Spinal cord (tissue), 10 donors: ENCODE results near the gene SCRT2. TPM values are rescaled to one million over a fixed set of nuclear protein-coding genes. Genes with fewer than 3 reads are reported as not detected.

Source experiments
- DNase-seq, 6 donors: peaks; one replicate each; pipeline versions ENCODE4 v3.0.0 to v3.0.0-alpha.2; 2013 to 2015; ENCODE audit warnings: low spot score in 6 of 6, low read depth in 4 of 6
- H3K27ac ChIP-seq: one replicate; pipeline ENCODE4 v1.5.1; 2013; ENCODE audit warnings: low read depth, low read length, control low read depth
- H3K27me3 ChIP-seq: one replicate; pipeline ENCODE4 v1.6.1; 2013; ENCODE audit warnings: low read length; ENCODE audit not compliant: control insufficient read depth, insufficient read depth
- H3K36me3 ChIP-seq: one replicate; pipeline ENCODE4 v1.6.1; 2013; ENCODE audit warnings: low read length; ENCODE audit not compliant: control insufficient read depth, insufficient read depth
- H3K4me1 ChIP-seq: one replicate; pipeline ENCODE4 v1.6.1; 2013; ENCODE audit warnings: low read length; ENCODE audit not compliant: control insufficient read depth, insufficient read depth
- H3K4me3 ChIP-seq: one replicate; pipeline ENCODE4 v1.5.1; 2013; ENCODE audit warnings: low read depth, low read length, control low read depth
- H3K9me3 ChIP-seq: one replicate; pipeline ENCODE4 v1.6.1; 2013; ENCODE audit warnings: low read length; ENCODE audit not compliant: control insufficient read depth, insufficient read depth
- WGBS: methylation state at CpG from one replicate; pipeline ENCODE4 v1.1.5; 2013; ENCODE audit warnings: missing lambda C conversion rate; ENCODE audit not compliant: insufficient coverage; 5-methylcytosine and 5-hydroxymethylcytosine counted together
- polyA plus RNA-seq, 2 donors: library from polyadenylated mRNA; unstranded; fragments of 120-200 nt; gene quantifications; one replicate each; pipeline ENCODE4 v1.2.1, GENCODE V29; 2013; ENCODE audit not compliant: insufficient read length in 2 of 2
- total RNA-seq, 2 donors: library from RNA; depleted of rRNA in 1 of 2; stranded (reverse); fragments of 120-200 nt in 1 of 2; fragments of >200 nt in 1 of 2; gene quantifications; one replicate each; pipeline versions ENCODE4 v1.2.3 to v1.2.4, GENCODE V29; 2013 to 2014
- donor health status: healthy.

The SCRT2 gene
- total and polyA plus RNA-seq, 4 donors, result 0.40 to 9.8 (median 4.4) TPM

DNA sequence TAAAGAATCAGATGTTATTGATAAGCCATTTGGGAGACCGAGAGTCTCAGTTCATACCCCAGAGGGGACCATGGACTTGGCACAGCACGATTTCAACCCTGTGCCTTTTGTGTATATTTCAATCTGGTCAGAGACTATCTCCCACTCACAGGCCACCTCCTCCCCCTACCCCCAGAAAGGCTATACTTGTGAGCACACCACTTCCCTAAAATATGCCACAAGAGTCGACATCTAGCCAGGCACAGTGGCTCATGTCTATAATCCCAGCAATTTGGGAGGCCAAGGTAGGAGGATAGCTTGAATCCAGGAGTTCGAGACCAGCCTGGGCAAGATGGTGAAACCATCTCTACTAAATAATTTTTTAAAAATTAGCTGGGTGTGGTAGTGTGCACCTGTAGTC lies 51.9 kb downstream of the SCRT2 start:
- H3K27ac ChIP-seq, result no peak overlapping the region
- no peaks in the 10 kb centered on the region for H3K4me1 ChIP-seq
- WGBS, result no CpG with 5 or more reads among the region's 4 CpGs
- H3K9me3 ChIP-seq, result no peaks in the 10 kb centered on the region
- H3K36me3 ChIP-seq, result no peaks in the 10 kb centered on the region
- DNase-seq, result no peak
- no peak overlapping the region for H3K4me3 ChIP-seq
- H3K27me3 ChIP-seq, result no peaks in the 10 kb centered on the region

DNA sequence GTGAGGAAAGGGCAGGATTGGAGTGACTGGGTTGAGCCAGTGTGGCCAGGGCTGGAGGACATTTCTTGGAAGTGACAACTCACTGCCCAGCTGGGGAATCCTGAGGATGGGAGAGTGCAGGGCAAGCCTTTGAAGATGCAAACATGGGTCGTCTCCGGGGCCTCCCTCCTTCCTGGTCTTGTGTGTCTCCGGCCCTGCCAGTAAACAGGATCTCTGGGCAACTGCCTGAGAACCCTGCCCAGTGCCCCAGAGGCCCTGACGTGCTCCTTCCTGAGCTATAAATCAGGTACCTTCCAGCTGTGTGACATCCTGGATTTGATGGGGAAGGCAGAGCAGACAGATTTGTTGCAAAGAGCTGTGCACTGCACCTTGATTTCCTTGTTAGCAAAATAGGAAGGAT lies 52.6 kb downstream of the SCRT2 start:
- H3K27ac ChIP-seq, result no peak overlapping the region
- H3K4me1 ChIP-seq, result no peaks in the 10 kb centered on the region
- WGBS, result 24% methylated on average over 4 of the region's 4 CpGs
- H3K4me3 ChIP-seq, result no peak overlapping the region
- DNase-seq, result no peak
- no peaks in the 10 kb centered on the region for H3K27me3 ChIP-seq
- no peaks in the 10 kb centered on the region for H3K36me3 ChIP-seq
- H3K9me3 ChIP-seq, result no peaks in the 10 kb centered on the region

DNA sequence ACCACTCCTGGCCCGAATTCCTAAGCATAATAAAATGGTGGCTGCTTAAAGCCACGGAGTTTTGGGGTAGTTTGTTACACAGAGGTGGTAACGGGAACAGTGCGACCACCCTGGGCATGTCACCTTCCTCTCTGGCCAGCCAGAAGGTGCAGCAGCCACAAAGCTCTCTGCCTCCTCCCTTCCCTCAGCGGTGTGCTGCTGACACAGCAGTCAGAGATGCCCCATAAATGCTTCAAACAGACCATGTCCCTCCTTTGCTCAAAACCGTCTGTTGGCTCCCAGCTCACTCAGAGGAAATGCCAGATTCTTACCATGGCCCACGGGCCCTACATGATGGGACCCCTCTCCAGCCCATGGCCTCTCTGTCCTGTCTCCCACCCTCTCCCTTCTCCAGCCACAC lies 53.4 kb downstream of the SCRT2 start:
- Histone ChIP-seq H3K27me3 (no peaks in the 10 kb centered on the region), H3K36me3 (no peaks in the 10 kb centered on the region), H3K27ac (no peak overlapping the region), H3K4me1 (no peaks in the 10 kb centered on the region), H3K4me3 (no peak overlapping the region), H3K9me3 (no peaks in the 10 kb centered on the region)
- 77% methylated on average over 5 of the region's 7 CpGs for WGBS
- no peak for DNase-seq

DNA sequence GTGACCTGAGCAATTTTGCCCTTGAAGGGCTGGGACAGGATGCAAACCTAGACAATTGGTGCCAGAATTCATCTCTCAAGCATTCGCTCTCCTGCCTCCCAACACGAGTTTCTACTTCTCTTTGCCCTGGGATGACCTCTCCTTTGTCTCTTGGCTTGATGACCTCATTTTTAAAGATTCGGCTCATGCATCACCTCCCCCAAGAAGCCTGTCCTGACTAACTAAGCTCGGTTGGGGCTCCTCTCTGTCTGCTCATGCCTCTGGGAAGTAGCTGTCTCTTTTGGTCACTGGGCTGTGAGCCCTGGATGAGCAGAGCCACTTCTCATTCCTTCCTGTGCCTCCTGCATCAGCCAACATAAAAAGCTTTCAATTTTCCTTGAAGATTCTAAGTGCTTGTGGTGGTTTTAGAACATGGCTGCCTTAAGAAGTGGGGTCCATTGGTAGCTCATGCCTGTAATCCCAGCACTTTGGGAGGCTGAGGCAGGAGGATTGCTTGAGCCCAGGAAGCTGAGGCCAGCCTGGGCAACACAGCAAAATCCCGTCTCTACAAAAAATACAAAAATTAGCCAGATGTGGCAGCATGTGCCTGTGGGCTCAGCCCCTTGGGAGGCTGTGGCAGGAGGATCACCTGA lies 54.4 kb downstream of the SCRT2 start:
- H3K9me3 ChIP-seq, result no peaks in the 10 kb centered on the region
- no peak overlapping the region for H3K4me3 ChIP-seq
- H3K36me3 ChIP-seq, result no peaks in the 10 kb centered on the region
- H3K27ac ChIP-seq, result no peak overlapping the region
- H3K27me3 ChIP-seq, result no peaks in the 10 kb centered on the region
- no peaks in the 10 kb centered on the region for H3K4me1 ChIP-seq
- no peak for DNase-seq
- 43% methylated on average over 5 of the region's 5 CpGs for WGBS

DNA sequence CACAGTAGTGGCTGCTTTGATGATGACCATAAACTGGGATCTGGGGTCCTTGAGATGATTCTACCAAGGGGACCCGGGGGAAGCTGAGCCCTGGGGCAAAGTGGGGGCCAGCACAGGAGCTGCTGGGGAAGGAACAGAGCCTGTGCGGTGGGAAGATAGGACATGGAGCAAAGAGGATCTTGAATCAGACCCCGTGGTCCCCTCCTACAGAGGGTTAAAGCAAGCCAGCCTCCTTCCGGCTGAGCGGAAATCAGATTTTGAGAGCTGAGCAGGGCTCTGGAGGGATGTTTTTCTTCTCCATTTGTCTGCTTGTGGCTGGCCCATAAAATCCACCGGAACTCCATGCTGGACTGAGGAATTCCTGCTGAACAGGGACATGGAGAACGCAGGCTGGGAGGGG lies 55.4 kb downstream of the SCRT2 start:
- H3K36me3 ChIP-seq, result no peaks in the 10 kb centered on the region
- WGBS, result 44% methylated on average over 3 of the region's 7 CpGs
- no peaks in the 10 kb centered on the region for H3K4me1 ChIP-seq
- no peak overlapping the region for H3K4me3 ChIP-seq
- no peaks in the 10 kb centered on the region for H3K9me3 ChIP-seq
- no peak for DNase-seq
- H3K27ac ChIP-seq, result no peak overlapping the region
- H3K27me3 ChIP-seq, result no peaks in the 10 kb centered on the region

DNA sequence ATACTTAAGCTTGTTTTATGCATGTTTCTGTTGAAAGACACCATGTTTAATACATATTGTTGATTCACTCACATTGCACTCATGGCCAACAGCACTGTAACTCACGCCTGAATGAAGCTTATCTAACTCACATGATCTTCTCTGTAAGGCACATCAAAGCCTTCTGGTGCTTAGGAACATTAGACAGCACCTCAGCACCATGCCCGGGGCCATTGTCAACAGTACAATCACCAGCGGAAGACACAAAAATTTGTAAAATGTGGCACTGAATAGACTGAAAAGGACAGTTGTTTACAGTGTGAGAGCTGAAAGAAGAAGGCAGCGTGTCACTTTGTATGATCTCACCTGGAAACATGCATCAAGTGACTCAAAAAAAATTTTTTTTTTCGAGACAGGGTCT lies 56.6 kb downstream of the SCRT2 start:
- H3K27ac ChIP-seq, result no peak overlapping the region
- no peak overlapping the region for H3K4me3 ChIP-seq
- H3K27me3 ChIP-seq, result no peaks in the 10 kb centered on the region
- H3K36me3 ChIP-seq, result no peaks in the 10 kb centered on the region
- no peaks in the 10 kb centered on the region for H3K4me1 ChIP-seq
- H3K9me3 ChIP-seq, result no peaks in the 10 kb centered on the region
- DNase-seq, result no peak
- 79% methylated on average over 5 of the region's 5 CpGs for whole genome bisulfite sequencing

DNA sequence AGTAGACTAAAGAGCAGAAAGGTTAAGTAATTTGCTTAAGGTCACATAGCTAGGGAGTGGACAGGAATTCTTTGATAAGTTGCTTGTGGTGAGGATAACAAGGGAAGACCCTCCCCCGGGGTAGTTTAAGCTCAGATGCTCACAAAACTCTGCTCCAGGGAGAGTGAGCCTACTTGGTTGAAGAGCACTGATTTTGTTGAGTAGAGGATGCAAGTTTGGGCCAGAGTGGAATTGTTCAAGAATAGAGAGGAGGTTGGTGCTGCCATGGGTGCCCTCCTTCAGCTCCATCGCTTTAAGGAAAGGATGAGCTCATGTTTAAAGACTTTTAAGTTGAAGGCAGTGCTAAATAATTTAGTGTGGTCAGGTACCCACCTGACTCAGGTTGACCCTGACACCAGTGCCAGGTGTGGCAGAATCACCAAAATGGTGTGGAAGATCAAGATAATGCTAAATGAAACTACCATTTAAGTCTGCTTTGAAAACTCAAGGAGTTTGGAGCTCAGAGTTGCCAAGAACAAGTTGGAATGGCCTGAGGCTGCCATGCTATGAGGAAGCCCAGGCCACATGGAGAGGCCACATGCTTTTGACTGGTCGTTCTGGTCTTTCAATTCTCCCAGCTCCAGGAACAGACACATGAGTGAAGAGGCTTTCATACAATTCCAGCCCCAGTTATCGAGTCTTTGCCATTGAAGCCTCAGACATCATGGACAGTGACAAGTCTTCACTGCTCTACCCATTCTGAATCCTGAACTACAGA lies 57.5 kb downstream of the SCRT2 start:
- Histone ChIP-seq H3K27ac (no peak overlapping the region), H3K27me3 (peaks cover under 1% of the 10 kb centered on the region), H3K4me1 (no peaks in the 10 kb centered on the region), H3K9me3 (no peaks in the 10 kb centered on the region), H3K36me3 (no peaks in the 10 kb centered on the region), H3K4me3 (no peak overlapping the region)
- DNase-seq, result no peak
- 84% methylated on average over 4 of the region's 4 CpGs for WGBS

DNA sequence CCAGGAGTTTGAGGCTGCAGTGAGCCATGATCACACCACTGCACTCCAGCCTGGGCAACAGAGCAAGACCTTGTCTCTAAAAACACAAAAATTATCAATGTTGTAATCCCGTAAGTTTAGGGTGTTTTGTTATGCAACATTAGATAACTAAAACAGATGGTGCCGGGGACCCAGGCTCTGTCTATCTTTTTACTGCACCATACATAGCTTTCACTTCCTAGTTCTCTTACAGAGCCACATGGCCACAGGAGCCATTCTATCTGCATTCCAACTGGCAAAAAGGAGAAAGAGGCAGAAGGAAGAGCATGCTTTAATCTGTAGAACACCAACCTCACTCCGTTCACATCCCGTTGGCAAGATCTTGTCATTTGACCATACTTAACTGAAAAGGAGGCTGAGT lies 60.1 kb downstream of the SCRT2 start:
- peaks cover 9% of the 10 kb centered on the region for H3K4me1 ChIP-seq
- no peaks in the 10 kb centered on the region for H3K9me3 ChIP-seq
- H3K27me3 ChIP-seq, result peaks cover 17% of the 10 kb centered on the region
- H3K36me3 ChIP-seq, result no peaks in the 10 kb centered on the region
- DNase-seq, result no peak
- H3K4me3 ChIP-seq, result no peak overlapping the region
- H3K27ac ChIP-seq, result no peak overlapping the region
- no CpG with 5 or more reads among the region's 4 CpGs for WGBS

DNA sequence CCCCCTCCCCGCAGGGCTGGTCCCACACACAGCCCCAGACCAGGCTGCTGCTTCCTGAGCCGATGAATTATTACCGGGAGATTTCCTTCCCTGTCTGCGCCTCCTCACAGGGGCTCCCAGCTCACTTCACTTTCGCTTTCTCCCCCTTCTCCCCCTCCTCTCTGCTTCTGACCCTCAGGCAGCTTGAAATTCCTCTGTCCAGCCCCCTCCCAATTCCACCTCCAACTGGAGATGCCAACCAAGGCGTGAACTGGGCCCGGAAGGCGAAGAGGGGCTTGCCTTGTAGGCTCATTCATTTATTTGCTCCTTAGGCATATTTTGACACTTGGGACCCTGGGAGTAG lies 63.8 kb downstream of the SCRT2 start:
- Histone ChIP-seq H3K4me3 (no peak overlapping the region), H3K4me1 (peaks cover 32% of the 10 kb centered on the region), H3K27me3 (peaks cover 31% of the 10 kb centered on the region), H3K9me3 (no peaks in the 10 kb centered on the region), H3K36me3 (no peaks in the 10 kb centered on the region), H3K27ac (no peak overlapping the region)
- DNase-seq, result no peak
- WGBS, result 21% methylated on average over 6 of the region's 8 CpGs
